ENCODE data around the gene CCAR1. TPM values are rescaled to one million over a fixed set of nuclear protein-coding genes. Genes with fewer than 3 reads are reported as not detected.
"Not testable (repeated sequence)": the region's sequence is repeated elsewhere in the genome, so short reads cannot be mapped to it uniquely, and the experiment has no call there.

The CCAR1 gene
- total RNA-seq, 1 experiment from 2014 or later = 84.4 TPM

GRCh38 chr10:68735119-68735518 is 14.1 kb downstream of the CCAR1 start:
- Histone ChIP-seq H3K4me1 (ENCODE audit: control insufficient read depth in 1 of 2, insufficient read depth in 2 of 2, low read length in 2 of 2) (no peaks in the 10 kb centered on the region), H2AFZ (ENCODE audit: low read depth, low read length, poor library complexity, severe bottlenecking) (no peak overlapping the region), H3K9me3 (ENCODE audit: control insufficient read depth in 1 of 2, insufficient read depth in 1 of 2, low read depth in 1 of 2, low read length in 2 of 2) (no peaks in the 10 kb centered on the region), H3K36me3 (ENCODE audit: control insufficient read depth in 1 of 2, insufficient read depth in 2 of 2, low read length in 2 of 2) (peaks cover 50 to 54% of the 10 kb centered on the region in 2 experiments), H4K20me1 (ENCODE audit: insufficient read depth) (no peaks in the 10 kb centered on the region; the same call in none of the 2 replicates), H3K79me2 (ENCODE audit: insufficient read depth, low read length) (peaks cover 84% of the 10 kb centered on the region), H3K27ac (ENCODE audit: low read depth, low read length) (no peak overlapping the region), H3K4me2 (ENCODE audit: low read length) (no peak overlapping the region), H3K9ac (ENCODE audit: low read length) (no peak overlapping the region), H3K4me3 (replicated peaks in 1 of 2; ENCODE audit: low read depth in 1 of 2, low read length in 2 of 2) (no peak overlapping the region), H3K9me2 (ENCODE audit: insufficient read depth) (no peaks in the 10 kb centered on the region), H3K27me3 (ENCODE audit: insufficient read depth, low read length) (no peaks in the 10 kb centered on the region)
- no peak for DNase-seq (ENCODE audit: low read depth, low spot score)
- ChIA-PET CTCF (no interaction called here), RAD21 (ENCODE audit: low non-redundant PET in 1 of 2, low total read pairs in 2 of 2, uncharacterized antibody in 2 of 2, unreplicated experiment in 2 of 2) (no interaction called here), POLR2A (no interaction called here)
- intact Hi-C loops (cut with micrococcal nuclease) = no loop called here
- BruUV-seq (replicated peaks) = no TSS peak
- TF ChIP-seq SP1 (IDR thresholded peaks at IDR 0.05; ENCODE audit: low read depth) (no peak), ZNF274 (IDR thresholded peaks at IDR 0.05; ENCODE audit: low read depth, low read length) (no peak), YY1 (IDR thresholded peaks at IDR 0.05; ENCODE audit: extremely low read depth, insufficient replicate concordance, low read depth, low read length) (no peak), ZFX (IDR thresholded peaks at IDR 0.05) (no peak), REST (IDR thresholded peaks at IDR 0.05; ENCODE audit: low read depth) (no peak), SRF (IDR thresholded peaks at IDR 0.05; ENCODE audit: low read depth) (no peak), FOSL1 (IDR thresholded peaks at IDR 0.05; ENCODE audit: low read depth) (no peak), EZH2phosphoT487 (IDR thresholded peaks at IDR 0.05; ENCODE audit: borderline replicate concordance) (no peak)
- no peak for ATAC-seq

- CTCF ChIA-PET; H3K4me1 ChIP-seq (ENCODE audit: control insufficient read depth in 1 of 2, insufficient read depth in 2 of 2, low read length in 2 of 2); intact Hi-C loops (cut with micrococcal nuclease); H3K9ac ChIP-seq (ENCODE audit: low read length); ATAC-seq; H4K20me1 ChIP-seq (ENCODE audit: insufficient read depth); H3K4me3 ChIP-seq (replicated peaks in 1 of 2; ENCODE audit: low read depth in 1 of 2, low read length in 2 of 2); H3K27ac ChIP-seq (ENCODE audit: low read depth, low read length); POLR2A ChIA-PET; H3K4me2 ChIP-seq (ENCODE audit: low read length); H2AFZ ChIP-seq (ENCODE audit: low read depth, low read length, poor library complexity, severe bottlenecking); BruUV-seq (replicated peaks); DNase-seq (ENCODE audit: low read depth, low spot score); H3K9me2 ChIP-seq (ENCODE audit: insufficient read depth); H3K27me3 ChIP-seq (ENCODE audit: insufficient read depth, low read length); RAD21 ChIA-PET (ENCODE audit: low non-redundant PET in 1 of 2, low total read pairs in 2 of 2, uncharacterized antibody in 2 of 2, unreplicated experiment in 2 of 2); H3K9me3 ChIP-seq (ENCODE audit: control insufficient read depth in 1 of 2, insufficient read depth in 1 of 2, low read depth in 1 of 2, low read length in 2 of 2): not testable (repeated sequence)
- peaks cover 86% of the 10 kb centered on the region for H3K79me2 ChIP-seq (ENCODE audit: insufficient read depth, low read length)
- peaks cover 49 to 57% of the 10 kb centered on the region in 2 experiments for H3K36me3 ChIP-seq (ENCODE audit: control insufficient read depth in 1 of 2, insufficient read depth in 2 of 2, low read length in 2 of 2)
Measured at GRCh38 chr10:68735739-68736138, 14.7 kb downstream of the CCAR1 start.

GRCh38 chr10:68740676-68741075 is 19.6 kb downstream of the CCAR1 start:
- Histone ChIP-seq H3K79me2 (ENCODE audit: insufficient read depth, low read length) (peaks cover 49% of the 10 kb centered on the region), H3K36me3 (ENCODE audit: control insufficient read depth in 1 of 2, insufficient read depth in 2 of 2, low read length in 2 of 2) (peaks cover 50 to 76% of the 10 kb centered on the region in 2 experiments)
- H3K9ac ChIP-seq (ENCODE audit: low read length); H3K4me2 ChIP-seq (ENCODE audit: low read length); ATAC-seq; CTCF ChIA-PET; H3K27me3 ChIP-seq (ENCODE audit: insufficient read depth, low read length); intact Hi-C loops (cut with micrococcal nuclease); H2AFZ ChIP-seq (ENCODE audit: low read depth, low read length, poor library complexity, severe bottlenecking); H3K9me3 ChIP-seq (ENCODE audit: control insufficient read depth in 1 of 2, insufficient read depth in 1 of 2, low read depth in 1 of 2, low read length in 2 of 2); POLR2A ChIA-PET; DNase-seq (ENCODE audit: low read depth, low spot score); H3K27ac ChIP-seq (ENCODE audit: low read depth, low read length); RAD21 ChIA-PET (ENCODE audit: low non-redundant PET in 1 of 2, low total read pairs in 2 of 2, uncharacterized antibody in 2 of 2, unreplicated experiment in 2 of 2); H3K9me2 ChIP-seq (ENCODE audit: insufficient read depth); H3K4me1 ChIP-seq (ENCODE audit: control insufficient read depth in 1 of 2, insufficient read depth in 2 of 2, low read length in 2 of 2); H4K20me1 ChIP-seq (ENCODE audit: insufficient read depth); H3K4me3 ChIP-seq (replicated peaks in 1 of 2; ENCODE audit: low read depth in 1 of 2, low read length in 2 of 2); BruUV-seq (replicated peaks): not testable (repeated sequence)
